GM19438 (cell line): ENCODE data around the gene TRDMT1.

Source experiments
- ATAC-seq: cut with Tn5 transposase; IDR thresholded peaks from one replicate; pipeline ENCODE4 v1.9.1; 2021; ENCODE audit warnings: low read depth; ENCODE audit not compliant: unreplicated experiment

TRDMT1 gene

GRCh38 chr10:17232276-17232960 is 30.9 kb upstream of the TRDMT1 start:
- ATAC-seq = no peak

- ATAC-seq = no peak
Observed at GRCh38 chr10:17231788-17232187, 30.3 kb upstream of the TRDMT1 start.

- ATAC-seq = peak; percentile 55
Observed at GRCh38 chr10:17229967-17230682, 28.7 kb upstream of the TRDMT1 start.

GRCh38 chr10:17229717-17229966 is 28.2 kb upstream of the TRDMT1 start:
- ATAC-seq = peak; percentile 5

DNA sequence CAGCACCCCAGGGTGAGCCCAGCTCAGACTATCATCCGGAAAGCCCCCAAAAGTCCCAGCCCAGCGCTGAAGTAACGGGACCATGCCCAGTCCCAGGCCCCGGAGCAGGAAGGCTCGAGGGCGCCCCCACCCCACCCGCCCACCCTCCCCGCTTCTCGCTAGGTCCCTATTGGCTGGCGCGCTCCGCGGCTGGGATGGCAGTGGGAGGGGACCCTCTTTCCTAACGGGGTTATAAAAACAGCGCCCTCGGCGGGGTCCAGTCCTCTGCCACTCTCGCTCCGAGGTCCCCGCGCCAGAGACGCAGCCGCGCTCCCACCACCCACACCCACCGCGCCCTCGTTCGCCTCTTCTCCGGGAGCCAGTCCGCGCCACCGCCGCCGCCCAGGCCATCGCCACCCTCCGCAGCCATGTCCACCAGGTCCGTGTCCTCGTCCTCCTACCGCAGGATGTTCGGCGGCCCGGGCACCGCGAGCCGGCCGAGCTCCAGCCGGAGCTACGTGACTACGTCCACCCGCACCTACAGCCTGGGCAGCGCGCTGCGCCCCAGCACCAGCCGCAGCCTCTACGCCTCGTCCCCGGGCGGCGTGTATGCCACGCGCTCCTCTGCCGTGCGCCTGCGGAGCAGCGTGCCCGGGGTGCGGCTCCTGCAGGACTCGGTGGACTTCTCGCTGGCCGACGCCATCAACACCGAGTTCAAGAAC is 27.7 kb upstream of the TRDMT1 start:
- ATAC-seq = peak; percentile 24

- ATAC-seq = peak; percentile 30
Observed at GRCh38 chr10:17228091-17229015, 26.9 kb upstream of the TRDMT1 start, which contains the start of gene VIM. Gene VIM, plus strand, starts transcription at chr10:17228241. Its CDS starts 1,182 bp downstream, at chr10:17229423.

DNA sequence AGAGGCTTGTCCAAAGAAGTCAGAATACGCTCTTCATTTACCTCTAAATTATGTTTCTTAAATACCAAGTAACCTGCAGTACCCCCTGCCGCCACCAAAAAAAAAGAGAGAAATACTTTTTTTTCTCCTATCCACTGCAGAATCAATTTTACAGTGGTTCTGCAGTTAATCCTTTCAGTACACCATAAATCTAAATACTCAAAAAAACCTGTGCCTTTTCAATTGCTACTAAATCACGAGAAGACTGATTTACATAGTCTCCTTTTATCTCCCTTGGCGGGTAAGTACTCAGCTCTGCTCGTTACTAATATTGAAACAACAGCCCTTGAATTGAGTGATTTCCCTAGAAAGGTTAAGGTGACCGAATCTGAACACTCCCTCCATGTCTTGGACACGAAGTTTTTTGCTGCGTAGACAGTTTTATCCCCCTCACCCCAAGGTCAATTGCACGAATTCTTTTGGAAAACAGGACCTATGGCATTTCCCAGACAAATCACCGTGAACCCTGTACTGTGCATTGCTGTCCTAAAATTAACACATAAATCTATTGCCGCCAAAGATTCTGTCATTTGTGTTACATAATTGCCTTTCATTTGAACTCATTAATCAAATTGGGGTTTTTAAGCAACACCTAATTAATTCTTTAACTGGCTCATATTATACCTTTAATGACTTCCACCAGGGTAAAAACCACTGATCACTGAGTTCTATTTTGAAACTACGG is 26.1 kb upstream of the TRDMT1 start:
- no peak for ATAC-seq

GRCh38 chr10:17226891-17227303 is 25.4 kb upstream of the TRDMT1 start:
- no peak for ATAC-seq

DNA sequence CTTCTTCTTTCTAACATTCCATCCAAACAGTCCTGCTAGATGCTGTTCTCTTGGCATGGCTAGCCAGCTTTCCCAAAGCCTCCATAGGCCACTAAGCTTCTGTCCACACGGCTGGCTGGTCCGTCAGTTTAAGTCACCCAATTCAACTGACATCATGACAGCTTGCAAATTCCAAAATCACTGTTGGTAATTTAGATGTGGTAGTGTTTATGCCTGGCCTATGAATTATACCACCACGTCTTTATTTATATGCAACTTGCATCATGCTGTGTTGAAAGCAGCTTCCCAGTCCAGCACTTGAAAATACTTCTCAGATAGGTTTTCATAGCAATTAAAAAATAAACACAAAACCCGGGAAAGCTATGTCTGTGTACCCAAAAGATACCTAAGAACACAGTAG is 24.3 kb upstream of the TRDMT1 start:
- no peak for ATAC-seq

DNA sequence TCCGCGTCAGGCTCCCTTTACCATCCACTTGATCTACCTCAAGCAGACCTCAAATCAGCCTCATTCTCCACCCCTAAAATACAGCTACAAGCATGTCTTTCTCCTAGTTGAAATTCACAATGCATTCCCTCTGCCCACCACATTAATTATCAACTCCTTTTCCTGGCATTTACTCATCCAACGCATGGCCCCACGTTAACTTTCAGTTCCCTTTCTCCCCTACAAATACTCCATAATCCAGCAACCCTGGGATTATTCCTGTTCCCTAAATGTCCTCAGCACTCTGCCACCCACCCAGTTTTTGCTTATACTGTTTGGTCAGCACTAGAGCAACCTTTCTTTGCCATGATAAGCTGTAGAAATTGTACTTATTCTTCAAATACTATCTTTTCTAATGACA is 20.9 kb upstream of the TRDMT1 start:
- ATAC-seq = no peak

DNA sequence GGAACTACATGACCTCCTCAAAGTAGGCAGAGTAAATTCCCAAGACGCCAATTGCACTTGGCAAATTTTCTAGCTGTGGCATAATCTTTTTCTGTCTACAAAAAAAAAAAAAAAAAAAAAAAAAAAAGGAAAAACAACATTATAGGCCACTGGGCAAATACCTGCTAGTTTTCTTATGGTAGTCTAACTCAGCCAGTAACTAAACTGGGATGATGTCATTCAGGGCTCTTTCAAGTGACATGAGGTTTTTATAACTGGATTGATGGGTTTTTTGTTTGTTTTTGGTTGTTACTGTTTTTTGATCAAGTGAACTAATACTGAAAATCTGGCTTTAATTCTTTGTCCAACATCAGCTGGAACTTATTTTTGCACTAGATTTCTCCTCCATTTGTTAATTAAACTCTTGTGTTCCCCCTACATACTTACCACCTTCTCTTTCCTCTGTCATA is 19.2 kb upstream of the TRDMT1 start:
- ATAC-seq = no peak

- no peak for ATAC-seq
Observed at GRCh38 chr10:17219024-17219423, 17.6 kb upstream of the TRDMT1 start.

- ATAC-seq = no peak
Observed at GRCh38 chr10:17217631-17218232, 16.3 kb upstream of the TRDMT1 start.

DNA sequence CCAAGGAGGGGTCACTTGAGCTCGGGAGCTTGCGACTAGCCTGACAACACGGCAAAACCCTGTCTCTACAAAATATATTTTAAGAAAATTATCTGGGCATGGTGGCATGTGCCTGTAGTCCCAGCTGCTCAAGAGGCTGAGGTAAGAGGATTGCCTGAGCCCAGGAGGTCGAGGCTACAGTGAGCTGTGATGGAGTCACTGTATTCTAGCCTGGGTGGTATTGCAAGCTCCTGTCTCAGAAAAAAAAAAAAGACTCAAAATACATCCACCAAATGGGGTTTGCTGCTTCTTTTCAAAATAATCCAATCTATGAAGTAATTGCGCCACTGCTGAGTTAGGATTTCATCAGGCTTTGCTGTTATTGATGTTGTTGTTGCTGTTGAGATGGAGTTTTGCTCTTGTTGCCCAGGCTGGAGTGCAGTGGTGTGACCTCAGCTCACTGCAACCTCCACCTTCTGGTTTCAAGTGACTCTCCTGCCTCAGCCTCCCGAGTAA is 15.5 kb upstream of the TRDMT1 start:
- ATAC-seq = no peak

DNA sequence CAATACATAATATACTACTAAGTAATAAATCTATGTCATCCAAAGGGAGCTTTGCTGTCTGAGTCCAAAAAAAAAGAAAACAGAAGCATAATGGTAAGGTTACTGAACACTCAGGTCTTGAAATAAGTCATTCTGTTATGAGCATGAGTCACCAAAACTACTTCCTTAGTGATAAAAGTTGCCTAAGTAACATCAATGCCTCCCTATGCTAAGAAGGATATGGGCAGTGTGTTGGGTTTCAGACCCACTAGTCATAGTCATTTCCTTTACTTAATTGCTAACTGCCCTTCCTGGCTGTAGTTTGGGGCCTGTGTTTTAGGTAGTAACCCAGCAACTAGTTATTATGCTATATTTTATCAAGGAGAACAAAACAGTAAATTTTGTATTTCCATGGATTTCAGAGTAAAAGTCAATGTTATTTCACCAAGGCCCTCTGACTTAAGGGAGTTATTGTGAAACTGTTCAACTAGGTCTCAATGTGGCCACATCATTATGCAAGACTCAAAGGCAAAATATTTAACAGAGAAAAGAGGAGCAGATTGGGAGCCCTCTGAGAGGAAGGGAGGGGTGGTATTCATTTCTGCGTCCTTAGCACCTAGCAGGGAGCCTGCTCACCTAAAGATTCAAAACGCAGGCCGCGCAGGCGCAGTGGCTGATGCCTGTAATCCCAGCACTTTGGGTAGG is 14.9 kb upstream of the TRDMT1 start:
- ATAC-seq = peak; percentile 100

DNA sequence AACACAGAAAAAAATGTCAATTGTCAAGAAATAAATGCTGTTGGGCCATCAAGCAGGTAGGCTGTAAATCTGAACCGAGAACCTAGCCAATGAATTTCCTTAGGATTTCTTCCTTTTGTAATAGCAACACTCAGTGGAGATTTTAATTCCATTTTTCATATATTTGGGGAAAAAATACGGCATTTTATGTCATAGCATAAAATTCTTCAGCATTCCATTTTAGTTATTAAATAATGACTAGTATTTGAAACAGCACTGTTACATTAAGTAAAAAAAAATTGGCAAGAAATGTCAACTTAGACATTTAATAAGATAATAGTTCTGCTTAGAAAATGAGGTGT is 14.3 kb upstream of the TRDMT1 start:
- no peak for ATAC-seq

- ATAC-seq = no peak
Observed at GRCh38 chr10:17214971-17215781, 13.7 kb upstream of the TRDMT1 start.

GRCh38 chr10:17214526-17214925 is 13.1 kb upstream of the TRDMT1 start:
- ATAC-seq = no peak
